HepG2 (cell line): ENCODE results near the gene USP5. TPM values are rescaled to one million over a fixed set of nuclear protein-coding genes. Genes with fewer than 3 reads are reported as not detected.
A peak's percentile ranks its signal among the peaks of the same experiment; 100 is the strongest.

ENCODE experiments used
- CBX5 ChIP-seq: sonication (generic); formaldehyde crosslinking; IDR thresholded peaks from 2 replicates; pipeline ENCODE4 v1.4.0; 2020; ENCODE audit warnings: missing genetic modification reagents, borderline replicate concordance
- DBP ChIP-seq: sonication (generic); formaldehyde crosslinking; IDR thresholded peaks from 2 replicates; pipeline ENCODE4 v1.4.0; 2020; ENCODE audit warnings: missing genetic modification reagents; ENCODE audit errors: not compliant biosample characterization
- ELF4 ChIP-seq: sonication (generic); formaldehyde crosslinking; IDR thresholded peaks from 2 replicates; pipeline ENCODE4 v1.5.0; 2020; ENCODE audit warnings: missing genetic modification reagents, mild to moderate bottlenecking, moderate library complexity, borderline replicate concordance
- HMG20A ChIP-seq: IDR thresholded peaks from 2 replicates; pipeline ENCODE4 v1.6.1; 2016; ENCODE audit warnings: borderline replicate concordance
- HNF1B ChIP-seq: sonication (generic); formaldehyde crosslinking; IDR thresholded peaks from 2 replicates; pipeline ENCODE4 v1.5.1; 2020; ENCODE audit warnings: mild to moderate bottlenecking, moderate library complexity, missing genetic modification reagents
- KAT2B ChIP-seq: fragments of 150-350 bp; IDR thresholded peaks from 2 replicates; pipeline ENCODE4 v1.6.1; 2014; ENCODE audit warnings: low read depth, low read length, borderline replicate concordance
- SETDB1 ChIP-seq: sonication (generic); formaldehyde crosslinking; IDR thresholded peaks from 2 replicates; pipeline ENCODE4 v1.5.1; 2020; ENCODE audit warnings: missing genetic modification reagents, mild to moderate bottlenecking, borderline replicate concordance
- SP1 ChIP-seq, 2 experiments: fragments of 450-650 bp in 1 of 2; sonication (generic) in 1 of 2; formaldehyde crosslinking in 1 of 2; IDR thresholded peaks; 2 replicates each; pipeline versions ENCODE4 v1.4.0 to v1.6.1; 2016 to 2020; ENCODE audit warnings: missing genetic modification reagents in 1 of 2
- SUZ12 ChIP-seq: fragments of 150-350 bp; IDR thresholded peaks from 2 replicates; pipeline ENCODE4 v1.6.1; 2014; ENCODE audit warnings: low read depth, low read length
- ZNF574 ChIP-seq: sonication (generic); formaldehyde crosslinking; IDR thresholded peaks from 2 replicates; pipeline ENCODE4 v1.4.0; 2020; ENCODE audit warnings: missing genetic modification reagents
- ZNF7 ChIP-seq: IDR thresholded peaks from 2 replicates; pipeline ENCODE4 v1.6.1; 2016; ENCODE audit warnings: missing biosample characterization, missing genetic modification reagents
- ZNF704 ChIP-seq: sonication (generic); formaldehyde crosslinking; IDR thresholded peaks from 2 replicates; pipeline ENCODE4 v1.8.1; 2023; ENCODE audit warnings: mild to moderate bottlenecking, inconsistent platforms, moderate library complexity, missing genetic modification reagents, borderline replicate concordance
- ZNF83 ChIP-seq: sonication (generic); formaldehyde crosslinking; IDR thresholded peaks from 2 replicates; pipeline ENCODE4 v1.4.0; 2020; ENCODE audit warnings: missing genetic modification reagents, mild to moderate bottlenecking, borderline replicate concordance
- polyA plus RNA-seq, 8 experiments: library from polyadenylated mRNA; depleted of rRNA in 3 of 8; stranded (reverse) in 7 of 8; unstranded in 1 of 8; fragments of >200 nt; fragmentation: Illumina TruSeq in 4 of 8; extraction: Trizol in 4 of 8; gene quantifications; 2 replicates each; pipeline versions ENCODE4 v1.2.1 to v1.2.3, GENCODE V29; 2011 to 2016; ENCODE audit warnings: low read depth in 4 of 8, missing spikeins in 1 of 8, mixed read lengths in 1 of 8; ENCODE audit not compliant: insufficient read depth in 1 of 8
- total RNA-seq, 5 experiments: library from RNA; depleted of rRNA; stranded (reverse); fragments of >200 nt; fragmentation: Illumina TruSeq; extraction: Trizol; gene quantifications; 2 replicates each; pipeline ENCODE4 v1.2.3, GENCODE V29; 2016; ENCODE audit warnings: low read depth in 1 of 5

USP5 gene
- total and polyA plus RNA-seq, 2 of the 13 experiments (the other 11 are each of a cell fraction or from before 2014, with no cell fraction given), result 39.6 to 56.0 TPM

- TF ChIP-seq HNF1B (CRISPR knock-in tag) (no peak; the same call in 1 of the 2 replicates), ZNF83 (CRISPR knock-in tag) (no peak), SETDB1 (CRISPR knock-in tag) (no peak), ELF4 (CRISPR knock-in tag) (no peak), ZNF704 (peak; percentile 71; the same call in 1 of the 2 replicates), ZNF7 (CRISPR knock-in tag) (no peak), SUZ12 (no peak), KAT2B (no peak), ZNF574 (no peak), SP1 (IDR thresholded peaks at IDR 0.05) (no peak), SP1 (CRISPR knock-in tag; IDR thresholded peaks at IDR 0.05) (peak; percentile 49), HMG20A (CRISPR knock-in tag) (no peak), CBX5 (CRISPR knock-in tag) (no peak), DBP (CRISPR knock-in tag) (no peak)
These were observed 613 bp upstream of the USP5 start, which contains the start of gene CDCA3 (continued) for GRCh38 chr12:6851153-6851920.
